GM21515 (cell line): ENCODE results near the gene KRT73.

Experiments
- ATAC-seq: cut with Tn5 transposase; IDR thresholded peaks from one replicate; pipeline ENCODE4 v1.9.1; 2021; ENCODE audit not compliant: unreplicated experiment

KRT73 gene

DNA sequence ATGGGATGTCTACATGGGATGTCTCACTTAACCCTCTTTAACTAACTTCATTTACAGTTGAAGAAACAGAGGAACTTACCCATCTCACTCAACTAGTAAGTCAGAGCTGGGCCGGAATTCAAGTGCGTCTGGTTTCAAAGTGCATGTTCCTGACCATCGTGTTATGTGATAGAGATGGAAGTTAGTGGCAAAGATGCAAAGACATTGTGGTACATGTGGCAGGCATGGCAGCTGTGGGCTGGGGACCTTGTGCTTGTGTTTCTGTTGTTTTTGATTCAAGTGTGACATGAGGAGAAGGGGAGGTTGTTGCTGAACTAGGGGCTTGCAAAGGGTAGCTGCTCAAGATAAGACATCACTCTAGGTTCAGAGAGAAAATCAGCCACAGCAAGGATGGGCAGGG lies 42.4 kb downstream of the KRT73 start:
- no peak for ATAC-seq

DNA sequence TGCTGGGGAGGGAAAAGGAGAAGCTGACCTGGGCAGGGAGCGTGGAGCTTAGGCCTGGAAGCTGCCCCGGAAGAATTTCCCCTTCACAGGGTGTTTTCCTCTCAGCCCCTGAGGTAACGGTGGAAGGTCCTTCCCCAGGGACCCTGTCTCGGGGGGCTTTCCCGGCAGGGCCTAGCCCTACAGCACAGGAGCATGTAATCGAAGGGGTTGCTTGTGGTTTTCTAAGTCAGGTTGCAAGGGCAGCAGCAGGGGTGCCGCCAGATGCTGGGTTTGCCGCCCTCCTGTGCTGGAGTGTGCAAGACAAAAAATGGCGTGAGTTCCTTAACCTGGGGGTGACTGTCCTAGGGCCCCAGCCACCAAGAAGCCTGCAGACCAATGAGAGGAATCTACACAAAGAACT lies 43.1 kb downstream of the KRT73 start:
- ATAC-seq: no peak

GRCh38 chr12:52573743-52574142 lies 44.6 kb downstream of the KRT73 start, which contains the start of gene KRT74:
Gene KRT74 (minus strand): TSS chr12:52573843. CDS start chr12:52573777, 66 bp downstream.
- ATAC-seq: no peak

DNA sequence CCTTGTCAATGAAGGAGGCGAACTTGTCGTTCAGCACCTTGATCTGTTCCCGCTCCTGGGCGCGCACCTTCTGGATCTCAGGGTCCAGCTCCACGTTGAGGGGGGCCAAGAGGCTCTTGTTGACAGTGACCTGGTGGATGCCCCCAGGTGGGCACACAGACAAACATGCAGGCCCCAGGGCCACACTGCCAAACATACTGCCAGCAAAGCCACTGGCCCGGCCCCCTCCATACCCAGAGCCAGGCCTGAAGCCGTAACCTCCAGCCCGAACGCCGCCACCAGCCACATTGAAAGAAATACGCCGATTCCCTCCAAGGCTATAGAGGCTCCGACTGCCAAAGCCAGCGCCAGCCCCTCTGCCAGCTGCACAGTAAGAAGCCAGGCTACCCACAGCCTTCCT lies 45.1 kb downstream of the KRT73 start:
- ATAC-seq: no peak

DNA sequence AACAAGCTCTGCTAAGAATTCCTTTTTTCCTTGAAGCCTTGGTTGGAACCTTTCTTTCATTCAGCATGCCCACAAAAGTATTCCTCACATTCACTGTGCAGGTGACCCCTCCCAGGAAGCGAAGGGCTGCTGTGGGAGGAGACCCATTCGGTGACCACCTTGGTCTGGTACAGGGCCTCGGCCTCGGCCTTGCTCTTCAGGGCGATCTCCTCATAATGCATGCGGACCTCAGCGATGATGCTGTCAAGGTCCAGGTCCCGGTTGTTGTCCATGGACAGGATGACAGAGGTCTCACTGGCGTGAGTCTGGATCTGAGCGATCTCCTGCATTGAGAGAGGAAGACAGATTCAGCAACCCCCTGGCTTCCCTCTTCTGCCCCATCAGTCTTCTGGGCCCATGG lies 47.8 kb downstream of the KRT73 start:
- ATAC-seq: no peak

DNA sequence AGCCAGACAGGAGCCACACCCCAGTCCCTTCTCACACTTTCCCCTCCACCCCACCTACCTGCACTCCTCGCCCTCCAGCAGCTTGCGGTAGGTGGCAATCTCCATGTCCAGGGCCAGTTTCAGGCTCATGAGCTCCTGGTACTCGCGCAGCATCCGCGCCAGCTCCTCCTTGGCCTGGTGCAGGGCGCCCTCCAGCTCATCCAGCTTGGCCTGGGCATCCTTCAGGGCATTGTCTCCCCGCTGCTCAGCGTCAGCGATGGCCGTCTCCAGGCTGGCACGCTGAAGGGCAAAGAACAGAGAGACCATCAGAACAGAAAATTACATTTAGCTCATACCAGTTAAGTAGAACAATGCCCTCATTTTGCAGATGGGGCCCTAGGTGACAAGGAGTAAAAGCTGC lies 50.2 kb downstream of the KRT73 start:
- ATAC-seq: no peak

GRCh38 chr12:52566847-52567291 lies 51.5 kb downstream of the KRT73 start:
- ATAC-seq: no peak

DNA sequence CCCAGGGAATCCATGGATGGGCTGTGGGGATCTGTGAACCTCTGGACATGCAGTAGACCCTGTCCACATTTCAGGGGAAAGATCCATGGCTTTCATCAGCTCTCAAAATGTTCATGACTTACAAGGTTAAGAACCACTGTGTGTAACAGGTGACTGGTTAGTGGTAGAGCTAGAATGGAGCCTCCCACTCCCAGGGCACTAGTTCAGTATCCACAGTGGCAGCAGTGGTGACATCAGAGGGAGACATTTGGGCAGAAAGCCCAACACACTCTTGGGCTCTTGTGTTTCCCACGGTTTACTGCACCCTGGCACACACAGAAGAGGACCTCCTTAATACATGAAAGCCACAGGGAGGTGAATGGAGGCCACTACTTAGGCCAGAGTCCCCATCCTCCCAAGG lies 53.8 kb downstream of the KRT73 start:
- no peak for ATAC-seq

DNA sequence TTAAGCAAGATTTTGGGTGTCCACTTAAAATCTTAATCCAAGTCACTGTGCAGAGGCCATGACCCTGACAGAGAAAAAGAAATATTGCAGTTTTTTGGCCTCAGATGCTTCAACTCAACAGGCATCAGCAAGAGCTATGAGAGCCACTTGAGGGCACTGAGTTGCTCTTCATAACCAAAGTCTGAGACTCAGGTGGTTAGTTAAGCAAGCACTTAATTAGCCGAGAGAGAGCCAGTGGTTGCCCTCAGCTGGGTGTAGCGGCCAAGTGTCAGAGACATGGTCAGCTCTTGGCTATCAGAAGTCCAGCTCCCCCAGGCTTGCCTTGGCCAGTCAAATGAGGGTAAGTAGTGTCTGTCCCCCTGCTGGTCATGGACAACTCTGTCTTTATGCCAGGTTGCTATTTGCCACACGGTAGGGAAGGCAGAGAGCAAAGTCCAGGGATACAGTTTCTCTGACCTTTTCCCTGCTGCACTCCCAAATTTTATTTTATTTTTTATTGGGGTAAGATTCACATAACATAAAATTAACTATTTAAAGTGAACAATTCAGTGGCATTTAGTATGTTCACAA lies 56.4 kb downstream of the KRT73 start:
- no peak for ATAC-seq

DNA sequence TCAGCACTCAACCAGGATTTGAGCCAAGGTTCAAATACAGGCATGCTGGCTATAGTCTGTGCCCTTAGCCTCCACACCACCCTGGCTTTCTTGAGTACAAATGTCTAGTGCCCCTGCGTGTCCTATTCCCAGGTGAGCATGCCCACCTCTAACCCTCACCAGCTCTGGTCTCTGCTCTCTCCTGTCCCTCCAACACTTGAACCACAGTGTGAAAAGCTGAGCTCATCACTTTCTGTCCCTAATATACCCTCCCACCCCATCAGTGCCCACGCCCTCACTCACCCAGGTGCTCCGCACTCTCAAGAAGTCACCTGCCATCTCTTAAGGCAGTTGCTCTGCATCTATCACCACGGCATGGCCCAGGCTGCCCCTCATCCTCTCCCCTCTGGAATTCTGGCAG lies 58.4 kb downstream of the KRT73 start:
- no peak for ATAC-seq

DNA sequence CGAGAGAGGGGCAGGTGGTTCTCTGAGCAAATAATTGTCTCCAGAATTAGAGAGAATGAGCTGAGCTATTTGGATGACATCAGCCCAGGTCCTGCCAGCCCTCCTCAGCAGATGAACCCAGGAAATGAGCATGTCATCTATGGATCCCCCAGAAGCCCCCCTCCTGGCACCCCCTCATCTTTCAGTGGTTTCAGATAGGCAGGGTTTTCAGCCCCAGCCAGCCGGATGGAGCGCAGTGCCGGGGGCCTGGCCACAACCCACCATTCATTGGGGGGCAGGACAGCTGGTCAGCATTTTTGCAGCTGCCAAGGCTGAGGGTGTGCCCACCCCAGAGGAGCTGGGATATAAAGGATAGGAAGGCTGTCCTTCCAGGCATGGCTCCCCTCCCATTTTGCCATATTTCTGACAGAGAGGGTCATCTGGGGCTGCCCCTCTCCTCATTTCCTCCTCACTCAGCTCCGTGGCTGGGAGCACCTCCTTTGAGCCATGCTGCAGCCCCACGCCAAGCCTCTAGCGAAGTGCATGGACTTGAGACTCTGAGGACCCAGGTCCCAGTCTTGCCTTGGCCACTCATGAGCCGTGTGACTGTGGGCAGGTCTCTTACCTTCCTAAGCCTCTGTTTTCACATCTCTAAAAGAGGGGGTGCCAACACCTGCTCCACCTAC lies 59.4 kb downstream of the KRT73 start:
- ATAC-seq: no peak
